HG03558 (cell line): Measurements from ENCODE around the gene AP5S1.

Source experiments
- ATAC-seq: cut with Tn5 transposase; IDR thresholded peaks from one replicate; pipeline ENCODE4 v1.9.1; 2021; ENCODE audit warnings: moderate number of reproducible peaks; ENCODE audit not compliant: unreplicated experiment; ENCODE audit errors: extremely low read depth

AP5S1 gene, protein sequence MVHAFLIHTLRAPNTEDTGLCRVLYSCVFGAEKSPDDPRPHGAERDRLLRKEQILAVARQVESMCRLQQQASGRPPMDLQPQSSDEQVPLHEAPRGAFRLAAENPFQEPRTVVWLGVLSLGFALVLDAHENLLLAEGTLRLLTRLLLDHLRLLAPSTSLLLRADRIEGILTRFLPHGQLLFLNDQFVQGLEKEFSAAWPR

DNA sequence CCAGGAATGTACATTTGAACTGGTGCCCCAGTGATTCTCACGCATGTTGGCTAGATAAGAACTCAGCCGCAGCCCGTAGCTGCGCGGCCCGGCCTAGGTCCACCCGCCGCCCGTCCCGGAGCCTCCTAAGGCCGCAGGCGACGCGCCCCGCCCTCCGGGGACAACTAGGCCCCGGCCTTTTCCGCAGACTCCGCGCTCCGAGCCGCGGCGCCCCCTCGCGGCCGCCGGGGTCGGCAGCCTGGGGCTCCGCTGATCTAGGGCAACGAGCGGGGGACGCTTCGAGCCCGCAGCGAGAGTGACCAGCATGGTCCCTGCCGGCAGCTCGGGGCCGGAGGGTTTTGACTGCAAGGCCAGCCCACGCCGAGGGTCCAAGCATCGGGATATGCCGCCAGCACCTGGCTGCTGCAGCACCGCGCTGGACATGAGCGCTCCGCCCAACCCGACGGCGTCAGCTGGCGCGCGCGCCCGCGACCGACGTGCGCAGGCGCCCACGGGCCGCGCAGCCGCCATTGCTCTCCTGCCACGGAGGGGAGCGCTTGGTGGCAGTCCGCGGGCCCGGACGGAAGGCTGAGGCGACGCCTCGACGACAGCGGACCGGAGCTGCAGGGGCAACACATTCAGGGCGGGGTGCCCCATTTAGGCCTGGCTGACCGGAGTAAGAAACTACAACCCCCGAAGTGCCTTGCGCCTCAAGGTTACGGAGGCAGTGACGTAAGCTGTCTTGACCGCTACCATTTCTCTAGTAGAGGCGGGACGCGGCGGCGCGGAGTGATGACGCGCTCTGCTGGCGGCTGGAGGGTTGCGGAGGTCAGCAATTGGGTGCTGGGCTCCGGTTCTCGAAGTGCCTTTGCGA, at the start of gene AP5S1:
AP5S1 (plus strand) TSS at position 500 of the 853 bp plus-strand sequence. CDS start 1,571 bp downstream, outside the sequence.
- ATAC-seq, result peak; percentile 70

DNA sequence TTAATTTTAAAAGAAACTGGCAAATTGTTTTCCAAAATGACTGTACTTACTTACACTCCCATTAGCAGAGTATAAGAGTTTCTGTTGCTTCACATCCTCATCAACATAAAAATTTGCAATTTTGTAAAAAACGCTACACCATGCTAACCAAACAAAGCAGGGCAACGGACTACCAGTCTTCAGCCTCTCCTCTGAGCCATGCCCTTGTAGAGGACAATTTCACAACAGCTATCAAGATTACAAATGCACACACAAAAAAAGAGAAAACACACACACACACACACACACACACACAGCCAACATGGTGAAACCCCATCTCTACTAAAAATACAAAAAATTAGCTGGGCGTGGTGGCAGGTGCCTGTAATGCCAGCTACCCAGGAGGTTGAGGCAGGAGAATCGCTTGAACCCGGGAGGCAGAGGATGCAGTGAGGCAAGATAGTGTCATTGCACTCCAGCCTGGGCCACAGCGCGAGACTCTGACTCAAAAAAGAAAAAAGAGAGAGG, 48.7 kb upstream of the AP5S1 start:
- no peak for ATAC-seq

DNA sequence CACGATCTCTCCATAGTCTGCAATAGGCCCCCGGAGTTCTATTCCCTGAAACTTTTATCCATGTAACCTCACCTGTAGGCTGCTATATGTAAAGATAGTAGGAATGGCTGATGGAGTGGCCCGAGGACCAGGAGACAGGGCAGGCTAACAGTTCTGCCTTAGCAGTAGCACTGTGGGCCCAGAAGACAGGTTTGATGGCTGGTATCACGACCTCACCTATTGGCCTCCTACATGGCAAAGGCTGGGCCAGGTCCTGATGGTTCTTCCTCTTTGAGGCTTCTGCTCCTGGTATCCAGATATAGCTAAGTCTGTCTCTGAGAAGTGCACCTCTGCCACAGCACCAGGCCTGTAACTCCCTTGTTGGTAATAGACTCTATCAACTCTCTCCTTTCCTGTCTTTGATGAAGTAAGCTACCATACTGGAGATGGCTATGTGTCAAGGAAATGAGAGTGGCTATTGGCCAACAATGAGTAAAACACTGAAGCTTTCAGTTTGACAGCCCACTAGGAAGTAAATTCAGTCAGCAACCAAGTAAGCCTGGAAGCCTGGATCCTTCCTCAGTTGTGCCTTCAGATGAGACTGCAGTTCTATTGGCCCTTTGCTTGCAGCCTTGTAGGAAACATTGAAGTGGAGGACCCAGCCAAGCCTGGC, 44.8 kb upstream of the AP5S1 start:
- no peak for ATAC-seq

DNA sequence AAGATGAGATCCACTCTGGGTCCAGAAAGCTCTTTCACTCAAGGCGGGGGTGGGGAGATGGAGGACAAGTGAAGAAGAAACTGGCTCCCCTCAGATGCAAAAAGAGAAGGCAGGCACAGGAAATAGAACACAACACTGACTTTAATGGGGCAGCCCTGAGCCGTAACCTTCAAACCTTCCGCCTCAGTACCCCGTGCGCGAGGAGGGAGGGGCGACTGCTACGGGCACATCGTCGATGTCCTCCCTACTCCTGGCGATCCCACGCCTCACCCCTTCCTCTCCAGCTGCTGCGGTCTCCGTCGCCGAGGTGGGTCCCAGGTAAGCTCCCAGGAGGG, 43.0 kb upstream of the AP5S1 start:
- no peak for ATAC-seq

DNA sequence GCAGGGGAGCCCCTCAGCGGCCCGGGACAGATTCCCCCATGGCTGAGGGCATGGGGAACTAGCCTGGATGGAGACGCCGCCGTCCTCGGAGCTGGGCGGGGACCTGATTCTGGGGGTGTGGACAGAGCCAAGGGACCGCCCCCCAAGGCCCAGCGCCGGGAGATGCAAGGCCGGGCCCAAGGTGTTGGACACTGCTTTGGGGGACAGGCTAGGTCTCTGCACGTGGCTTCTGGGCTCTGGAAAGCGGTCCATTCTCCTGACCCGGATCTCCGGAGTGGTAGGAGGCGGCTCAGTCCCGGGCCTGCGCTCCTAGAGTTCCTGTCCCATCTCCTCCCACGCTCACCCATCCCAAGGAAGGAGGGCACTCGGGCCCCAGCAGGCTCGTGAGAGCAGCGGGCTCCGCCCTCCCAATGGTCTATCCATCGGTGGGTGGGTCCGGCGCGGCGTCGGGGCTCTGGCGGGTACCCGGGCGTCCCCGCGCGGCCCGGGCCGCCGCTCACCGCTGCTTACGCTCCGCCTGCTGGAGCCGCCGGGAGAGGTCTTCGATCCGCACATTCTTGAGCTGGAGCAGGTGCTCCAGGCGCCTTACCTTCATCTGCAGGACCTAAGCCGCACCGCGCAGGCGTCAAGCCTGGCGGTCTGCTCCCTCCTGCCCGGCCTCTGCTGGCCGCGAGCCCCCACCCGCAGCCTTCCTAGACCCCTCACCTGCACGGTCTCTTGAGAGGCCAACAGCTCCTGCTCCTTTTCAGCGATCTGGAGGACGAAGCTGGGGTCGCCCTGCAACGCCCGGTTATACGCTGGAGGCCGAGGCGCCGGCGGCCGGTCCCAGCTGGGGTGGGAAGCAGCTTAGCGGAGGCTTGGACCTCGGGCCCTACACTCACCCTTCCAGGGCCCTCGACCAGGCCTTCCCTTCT, 42.4 kb upstream of the AP5S1 start:
- ATAC-seq, result no peak

DNA sequence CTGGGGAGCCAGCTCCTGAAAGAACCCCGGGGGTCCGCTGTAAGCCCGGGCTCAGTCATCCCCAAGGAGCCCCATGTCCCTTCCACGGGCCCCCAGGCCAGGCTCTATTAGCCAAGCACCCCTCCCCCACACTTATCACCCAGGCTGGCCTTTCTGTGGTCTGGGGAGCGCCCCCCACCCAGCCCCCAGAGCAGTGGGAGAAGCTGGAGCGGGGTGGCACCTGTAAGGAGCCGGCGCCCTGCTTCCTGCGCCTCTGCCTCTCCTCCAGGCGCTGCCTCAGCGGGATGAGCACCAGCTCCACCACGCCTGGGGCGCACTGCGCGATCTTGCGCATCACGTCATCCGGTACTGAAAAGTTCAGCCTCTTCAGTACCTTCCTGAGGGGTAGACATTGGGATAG, 41.4 kb upstream of the AP5S1 start:
- ATAC-seq, result no peak

DNA sequence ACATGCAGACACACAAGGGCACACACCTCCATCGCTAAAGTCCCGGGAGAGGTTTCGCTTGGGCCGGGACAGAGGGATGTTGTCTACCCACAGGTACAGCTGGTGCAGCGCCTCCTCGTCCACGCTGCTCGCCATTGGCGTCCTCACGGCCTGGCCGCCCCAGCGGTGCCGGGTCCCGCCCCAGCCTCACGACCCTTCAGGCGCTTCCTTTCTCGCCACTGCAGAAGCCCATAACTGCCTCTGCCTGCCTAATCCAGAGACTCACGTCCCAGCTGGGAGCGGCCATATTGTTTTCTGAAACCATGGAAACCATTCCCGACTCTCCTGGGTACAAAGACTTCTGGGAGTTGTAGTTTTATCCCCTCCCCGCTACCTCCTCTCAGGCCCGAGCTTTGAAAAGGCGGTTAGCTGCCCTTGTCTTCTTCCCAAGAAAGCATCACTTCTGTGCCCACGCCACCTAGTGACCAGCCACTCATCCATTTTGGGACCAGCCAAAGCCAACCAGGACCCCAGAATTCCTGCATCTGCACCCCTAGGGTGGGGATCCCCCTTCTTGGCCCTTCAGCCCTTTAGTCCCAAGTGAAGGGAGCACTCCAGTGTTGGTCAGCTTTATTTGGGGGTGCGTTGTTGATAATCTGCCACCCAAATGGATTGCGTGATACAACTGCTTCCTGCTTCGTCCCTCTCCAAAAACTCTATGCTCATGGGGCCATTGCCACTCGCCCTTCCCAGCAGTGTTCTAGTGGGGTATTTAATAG, 39.0 kb upstream of the AP5S1 start, which contains the start of gene SPEF1:
SPEF1 (minus strand) TSS at position 296 of the 758 bp plus-strand sequence; CDS start at position 135, 161 bp downstream.
- ATAC-seq, result no peak

DNA sequence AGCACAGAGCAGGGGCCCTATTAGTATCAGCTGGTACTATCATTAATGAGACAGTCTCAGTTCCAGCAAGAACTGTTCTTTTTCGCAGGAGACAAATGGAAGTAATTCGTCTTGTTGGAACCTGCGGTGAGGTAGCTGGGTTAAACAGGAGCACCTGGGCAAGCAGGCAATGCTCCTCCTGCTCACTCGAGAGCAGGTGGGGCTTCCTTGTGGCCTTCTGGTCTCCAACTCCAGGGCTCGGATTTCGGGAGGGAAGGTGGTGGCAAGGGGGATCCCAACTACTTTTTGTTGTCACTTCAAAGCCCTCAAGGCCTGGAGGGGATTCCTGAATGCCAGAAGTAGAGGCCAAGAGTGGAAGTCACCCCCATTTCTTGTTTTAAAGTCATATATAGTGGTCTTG, 37.8 kb upstream of the AP5S1 start:
- no peak for ATAC-seq

DNA sequence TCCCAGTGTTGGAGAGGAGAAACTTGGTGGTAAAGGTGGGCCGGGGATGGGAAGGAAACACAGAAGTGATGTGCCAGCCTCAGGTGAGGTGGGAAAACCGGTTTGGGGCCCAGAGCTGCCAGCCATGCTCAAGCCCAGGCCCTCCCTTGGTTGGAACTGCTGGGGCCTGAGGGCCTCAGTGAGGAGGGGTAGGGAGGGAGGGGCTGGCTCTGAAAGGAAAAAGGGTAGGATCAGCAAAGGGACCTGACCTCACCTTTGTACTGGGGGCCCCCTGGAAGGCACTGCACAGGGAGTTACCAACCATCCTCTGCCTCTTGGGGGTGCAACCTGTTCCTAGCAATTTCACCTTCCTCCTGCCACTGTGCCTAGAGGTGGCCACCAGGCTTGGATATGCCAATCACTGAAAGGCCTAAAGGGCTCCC, 37.3 kb upstream of the AP5S1 start:
- ATAC-seq, result no peak

DNA sequence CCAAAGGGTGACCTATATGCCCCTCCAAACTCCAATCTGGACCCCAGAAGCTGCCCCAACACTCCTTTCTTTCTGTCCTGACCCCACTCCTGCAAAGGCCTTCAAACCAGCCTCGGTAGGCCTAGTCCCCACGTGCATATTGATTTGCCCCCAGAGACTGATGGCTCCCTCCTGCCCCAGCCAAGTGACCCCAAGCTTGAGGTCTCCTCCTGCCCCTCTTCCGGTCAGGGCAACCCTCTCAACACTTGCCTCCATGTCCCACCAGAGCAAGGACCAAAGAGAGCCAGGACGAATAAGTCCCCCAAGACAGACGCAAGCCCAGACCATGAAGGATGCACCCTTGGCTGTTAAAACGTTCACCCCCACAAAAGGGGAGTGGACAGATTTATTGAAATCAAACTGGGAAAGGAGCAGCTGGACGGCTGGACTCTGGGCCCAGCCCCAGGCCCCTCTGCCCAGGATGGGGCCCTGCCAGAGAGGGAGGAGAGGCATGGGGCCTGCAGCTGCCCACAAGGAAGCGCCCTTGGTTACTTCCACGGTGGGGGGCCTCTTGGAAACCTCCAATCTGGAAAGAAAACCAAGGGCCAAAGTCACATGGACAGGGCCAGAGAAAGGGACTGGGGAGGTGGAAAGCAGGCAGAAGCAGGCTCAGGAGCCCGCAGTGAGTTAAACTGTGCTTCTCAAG, 36.7 kb upstream of the AP5S1 start:
- no peak for ATAC-seq

DNA sequence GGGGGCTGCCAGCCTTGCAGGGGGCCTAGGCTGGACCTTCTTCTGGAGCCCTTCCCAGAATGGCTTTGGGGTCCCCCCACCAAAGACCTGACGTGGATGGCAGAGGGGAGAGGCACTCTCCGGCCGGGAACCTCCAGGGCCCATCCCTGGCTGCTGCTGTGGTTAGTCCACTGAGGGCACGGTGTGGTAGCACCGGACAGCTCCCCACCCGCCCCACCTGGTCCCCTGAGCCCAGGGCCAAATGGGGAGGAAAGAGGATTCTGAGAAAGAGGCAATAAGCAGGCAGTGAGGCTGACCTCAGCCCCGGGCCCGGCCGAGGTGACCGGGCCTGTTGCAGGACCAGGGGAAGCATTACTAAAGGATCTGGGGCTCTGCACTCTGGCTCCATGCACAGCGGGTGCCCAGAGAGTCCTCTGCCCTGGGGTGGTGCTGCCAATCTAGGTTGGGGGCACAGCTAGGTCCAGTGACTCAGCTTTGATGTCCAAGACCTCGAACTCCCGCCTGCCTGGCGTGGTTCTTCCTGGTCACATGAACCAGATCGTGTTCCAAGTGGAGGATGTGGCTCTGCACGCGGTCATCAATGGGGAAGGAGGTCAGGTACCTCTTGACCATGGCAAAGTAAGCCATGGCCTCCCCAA, 36.0 kb upstream of the AP5S1 start:
- no peak for ATAC-seq

DNA sequence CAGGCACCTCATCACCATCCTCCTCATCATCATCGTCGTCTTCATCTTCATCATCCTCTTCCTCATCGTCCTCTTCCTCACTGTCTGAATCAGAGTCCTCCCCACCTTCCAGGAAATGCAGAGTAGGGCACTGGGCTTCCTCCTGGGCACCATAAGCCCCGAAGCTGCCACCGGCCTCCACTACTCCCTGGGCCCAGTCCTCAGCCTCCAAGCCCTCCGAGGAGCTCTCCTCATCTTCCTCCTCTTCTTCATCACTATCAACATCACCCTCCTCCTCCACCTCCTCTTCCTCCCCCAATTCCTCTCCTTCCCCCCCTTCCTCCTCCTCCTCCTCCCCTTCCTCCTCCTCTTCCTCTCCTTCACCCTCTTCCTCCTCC, 35.5 kb upstream of the AP5S1 start:
- ATAC-seq, result no peak

DNA sequence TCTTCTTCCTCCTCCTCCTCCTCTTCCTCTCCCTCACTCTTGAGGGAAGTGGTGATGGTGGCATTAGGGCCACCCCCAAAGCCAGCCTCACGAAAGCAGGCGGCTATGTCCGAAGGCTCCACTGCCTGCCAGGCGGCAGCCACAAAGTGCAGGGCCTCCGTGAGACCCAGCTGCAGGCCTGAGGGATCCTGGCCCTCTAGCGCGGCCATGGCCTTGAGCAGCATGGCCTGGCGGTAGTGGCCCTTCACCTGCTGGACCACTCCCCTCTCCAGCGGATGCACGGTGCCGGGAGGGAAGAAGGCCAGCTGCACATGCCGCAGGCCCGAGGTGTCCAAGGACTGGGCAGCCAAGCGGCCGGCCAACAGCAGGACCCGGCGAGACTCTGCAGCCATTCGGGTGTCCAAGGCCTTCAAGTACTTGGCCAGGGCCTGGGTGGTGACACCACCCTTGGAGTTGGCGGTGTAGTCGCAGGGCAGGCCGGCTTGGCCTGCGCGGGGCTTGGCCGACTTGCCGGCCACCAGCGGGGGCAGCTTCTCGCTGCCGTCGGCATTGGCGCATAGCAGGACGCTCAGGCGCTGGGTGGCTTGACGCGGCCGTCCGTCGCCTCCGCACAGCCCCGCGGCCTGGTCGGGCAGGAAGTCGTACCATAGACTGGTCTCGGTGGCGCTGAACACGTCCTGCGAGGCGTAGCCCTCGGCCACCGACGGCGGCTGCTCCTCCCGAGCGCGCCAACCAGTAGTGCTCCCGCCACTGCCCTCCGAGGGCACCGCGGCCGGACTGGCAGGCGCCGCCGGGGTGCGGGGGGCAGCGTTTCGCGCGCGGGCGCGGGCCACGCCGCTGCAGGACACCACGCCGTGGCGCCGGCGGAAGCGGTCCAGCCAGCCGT, 34.9 kb upstream of the AP5S1 start:
- no peak for ATAC-seq

DNA sequence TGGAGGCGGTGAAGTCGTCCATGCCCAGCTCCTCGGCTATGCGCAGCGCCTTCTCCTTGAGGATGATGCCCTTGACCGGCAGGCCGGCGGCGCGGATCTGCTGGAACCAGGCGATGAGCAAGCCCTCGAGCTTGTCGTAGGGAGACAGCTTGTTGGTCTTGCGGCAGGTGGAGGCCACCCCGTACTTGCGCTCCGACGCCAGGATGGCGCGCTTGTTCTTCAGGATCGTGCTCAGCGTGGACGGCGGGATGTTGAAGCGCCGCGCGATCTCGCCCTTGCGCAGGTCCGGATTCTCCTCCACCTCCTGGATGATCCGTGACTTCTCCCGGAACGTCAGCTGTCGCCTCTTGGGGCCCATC, 34.2 kb upstream of the AP5S1 start:
- ATAC-seq, result no peak

DNA sequence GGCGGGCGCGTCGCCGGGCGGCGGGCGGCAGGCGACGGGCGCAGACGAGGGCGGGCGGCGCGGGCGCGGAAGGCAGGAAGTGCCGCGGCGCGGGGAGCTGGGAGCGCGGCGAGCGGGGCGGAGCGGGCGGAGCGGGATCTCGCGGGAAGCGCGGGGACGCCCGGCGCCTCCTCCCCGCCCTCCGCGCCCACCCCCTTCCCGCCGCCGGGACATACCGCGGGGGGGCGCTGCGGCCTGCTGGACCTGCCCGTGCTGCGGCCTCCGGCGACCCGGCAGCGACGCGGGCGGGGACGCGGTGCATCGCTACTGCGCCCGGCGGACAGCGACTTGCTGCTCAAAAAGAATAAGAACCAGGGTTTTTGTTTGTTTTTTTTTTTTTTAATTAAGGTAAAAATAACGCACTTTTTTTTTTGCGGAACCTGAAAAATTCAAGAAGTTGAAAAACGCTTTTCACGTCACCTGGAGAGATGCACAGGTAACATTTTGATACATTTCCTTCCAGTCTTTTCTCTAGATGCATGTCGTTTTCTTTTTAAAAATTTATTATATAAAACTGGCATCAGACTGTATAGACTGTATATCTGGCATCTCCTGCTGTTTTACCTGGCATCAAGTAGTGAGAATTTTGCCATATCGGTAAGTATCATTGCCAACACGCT, 33.6 kb upstream of the AP5S1 start, which contains the start of gene CENPB:
CENPB (minus strand) TSS at position 76 of the 659 bp plus-strand sequence. CDS start 257 bp downstream, outside the sequence.
- peak; percentile 50 for ATAC-seq

DNA sequence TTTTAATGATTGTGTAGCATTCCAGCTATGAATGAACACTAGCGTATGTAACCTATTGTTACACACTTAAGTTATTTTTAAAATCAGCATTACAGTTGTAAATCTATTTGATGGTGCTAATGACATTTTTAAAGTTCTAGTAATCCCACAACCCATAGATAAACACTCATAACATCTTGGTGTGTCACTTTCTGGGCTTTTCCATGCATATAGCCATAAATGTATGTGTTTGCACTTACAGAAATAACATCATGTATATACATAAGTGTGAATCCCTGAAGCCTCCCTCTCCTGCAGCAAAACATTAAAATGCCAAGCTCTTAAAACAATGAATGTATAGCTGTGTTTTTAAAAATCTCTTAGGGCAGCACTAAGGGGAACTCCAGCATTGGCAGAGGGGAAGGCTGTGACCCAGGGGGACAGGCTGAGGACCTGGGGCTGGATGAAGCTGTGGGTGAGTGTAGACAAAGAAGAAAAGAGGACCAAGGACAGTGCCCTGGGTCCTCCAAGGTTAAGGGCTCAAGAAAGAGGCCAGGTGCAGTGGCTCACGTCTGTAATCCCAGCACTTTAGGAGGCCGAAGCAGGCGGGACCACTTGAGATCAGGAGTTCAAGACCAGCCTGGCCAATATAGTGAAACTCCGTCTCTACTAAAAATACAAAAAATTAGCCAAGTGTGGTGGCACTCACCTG, 32.9 kb upstream of the AP5S1 start:
- no peak for ATAC-seq
